GM18867 (cell line): ENCODE measurements around the gene SPIB.
"Not testable (repeated sequence)": the region's sequence is repeated elsewhere in the genome, so short reads cannot be mapped to it uniquely, and the experiment has no call there.

ENCODE experiments used
- ATAC-seq: cut with Tn5 transposase; IDR thresholded peaks from one replicate; pipeline ENCODE4 v1.9.1; 2021; ENCODE audit warnings: mild to moderate bottlenecking, moderate library complexity; ENCODE audit not compliant: unreplicated experiment

The SPIB gene

GRCh38 chr19:50435221-50435620 lies 16.5 kb downstream of the SPIB start:
- no peak for ATAC-seq

DNA sequence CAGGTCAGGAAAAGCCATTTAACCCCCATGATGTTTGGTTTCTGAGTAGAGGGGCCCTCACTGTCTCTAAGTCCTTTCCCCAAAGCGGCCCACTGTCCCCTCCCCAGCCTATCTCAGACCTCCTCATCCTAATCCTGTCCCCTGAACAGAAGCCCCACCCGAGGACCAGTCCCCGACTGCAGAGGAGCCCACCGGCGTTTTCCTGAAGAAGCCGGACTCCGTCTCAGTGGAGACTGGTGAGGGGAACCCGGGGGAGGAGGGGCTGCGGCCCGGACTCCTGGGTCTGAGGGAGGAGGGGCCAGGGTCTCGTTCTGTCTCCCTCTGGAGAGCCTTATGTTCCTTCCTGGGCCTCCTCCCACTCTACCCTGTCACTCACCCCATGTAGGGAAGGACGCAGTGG lies 16.9 kb downstream of the SPIB start:
- no peak for ATAC-seq

GRCh38 chr19:50437862-50438449 lies 19.2 kb downstream of the SPIB start:
- ATAC-seq = no peak

DNA sequence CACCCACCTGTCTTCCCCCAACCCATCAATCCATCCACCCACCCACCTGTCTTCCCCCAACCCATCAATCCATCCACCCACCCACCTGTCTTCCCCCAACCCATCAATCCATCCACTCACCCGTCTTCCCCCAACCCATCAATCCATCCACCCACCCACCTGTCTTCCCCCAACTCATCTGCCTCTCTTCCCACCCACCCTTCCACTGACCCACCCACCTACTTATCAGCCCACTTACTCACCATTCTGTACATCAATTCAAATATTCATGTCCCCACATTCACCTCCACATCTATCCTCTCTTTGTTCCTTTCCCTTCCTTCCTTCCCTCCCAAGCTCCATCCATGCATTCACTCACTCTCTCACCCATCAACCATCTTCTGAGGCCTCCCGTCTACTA lies 20.4 kb downstream of the SPIB start:
- not testable (repeated sequence) for ATAC-seq

DNA sequence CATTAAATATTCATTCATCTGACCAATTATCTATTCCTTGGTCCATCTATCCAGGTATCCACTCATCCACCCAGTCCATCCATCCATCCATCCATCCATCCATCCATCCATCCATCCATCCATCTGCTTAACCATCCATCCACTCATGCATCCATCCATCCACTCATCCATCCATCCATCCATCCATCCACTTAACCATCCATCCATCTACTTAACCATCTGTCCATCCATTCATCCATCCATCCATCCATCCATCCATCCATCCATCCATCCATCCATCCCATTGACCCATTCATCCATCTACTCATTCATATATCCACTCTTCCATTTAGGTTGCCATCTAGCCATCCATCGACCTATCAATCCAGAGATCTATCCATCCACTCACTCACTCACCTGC lies 25.3 kb downstream of the SPIB start:
- ATAC-seq = no peak

DNA sequence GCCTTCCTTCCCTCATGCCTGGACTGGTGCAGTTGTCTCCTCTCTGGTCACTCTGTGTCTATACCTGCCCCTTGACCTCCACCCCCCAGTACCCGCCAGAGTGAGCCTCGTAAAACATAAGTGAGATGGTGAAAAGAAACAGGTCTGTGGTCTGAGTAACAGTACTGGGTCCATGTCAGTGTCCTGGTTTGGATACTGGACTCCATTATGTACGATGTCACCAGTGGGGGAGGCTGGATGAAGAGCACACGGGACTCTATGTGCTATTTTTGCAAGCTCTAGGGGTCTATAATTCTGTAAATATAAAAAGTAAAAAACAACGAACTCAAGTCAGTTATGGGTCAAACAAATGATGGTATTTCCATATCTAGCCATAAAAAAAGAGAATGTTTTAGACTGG lies 28.3 kb downstream of the SPIB start:
- ATAC-seq = no peak

- ATAC-seq = no peak
Measured at GRCh38 chr19:50447750-50448149, 29.0 kb downstream of the SPIB start.

- no peak for ATAC-seq
Measured at GRCh38 chr19:50449236-50449899, 30.6 kb downstream of the SPIB start.

DNA sequence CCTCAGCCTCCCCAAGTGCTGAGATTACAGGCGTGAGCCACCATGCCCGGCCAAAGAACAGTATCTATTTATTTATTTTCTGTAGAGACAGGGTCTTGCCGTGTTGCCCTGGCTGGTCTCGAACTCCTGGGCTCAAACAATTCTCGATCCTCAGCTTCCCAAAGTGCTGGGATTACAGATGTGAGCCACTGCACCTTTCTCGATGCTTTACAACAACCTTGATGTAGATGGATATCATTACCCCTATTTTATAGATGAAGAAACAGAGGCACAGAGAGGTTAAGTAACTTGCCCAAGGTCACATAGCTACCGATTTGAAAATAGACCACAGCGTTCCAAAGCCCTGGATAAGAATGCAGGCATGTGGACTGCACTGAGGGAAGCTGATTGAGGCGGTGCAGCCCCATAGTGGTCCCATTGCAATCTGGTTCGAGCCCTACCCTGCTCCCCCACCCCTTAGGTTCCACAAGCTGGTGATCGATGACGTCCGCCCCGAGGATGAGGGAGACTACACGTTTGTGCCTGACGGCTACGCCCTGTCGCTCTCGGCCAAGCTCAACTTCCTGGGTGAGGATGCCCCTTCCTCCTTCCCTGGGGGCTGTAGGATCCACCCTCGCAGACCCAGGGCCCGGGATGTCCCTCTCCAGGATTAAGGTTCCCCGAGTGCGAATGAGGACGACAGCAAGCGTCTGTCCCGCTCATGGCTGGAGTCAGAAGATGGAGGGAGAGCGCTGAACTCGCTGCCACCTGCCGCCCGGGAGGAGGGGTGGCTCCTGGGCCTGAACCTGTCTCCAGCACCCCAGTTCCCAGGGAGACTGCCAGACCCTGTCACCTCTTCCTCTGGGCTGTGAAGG lies 31.9 kb downstream of the SPIB start:
- no peak for ATAC-seq

- ATAC-seq = no peak
Measured at GRCh38 chr19:50451223-50451534, 32.4 kb downstream of the SPIB start.

GRCh38 chr19:50453243-50453642 lies 34.5 kb downstream of the SPIB start:
- no peak for ATAC-seq

- ATAC-seq = no peak
Measured at GRCh38 chr19:50455992-50456391, 37.3 kb downstream of the SPIB start.

DNA sequence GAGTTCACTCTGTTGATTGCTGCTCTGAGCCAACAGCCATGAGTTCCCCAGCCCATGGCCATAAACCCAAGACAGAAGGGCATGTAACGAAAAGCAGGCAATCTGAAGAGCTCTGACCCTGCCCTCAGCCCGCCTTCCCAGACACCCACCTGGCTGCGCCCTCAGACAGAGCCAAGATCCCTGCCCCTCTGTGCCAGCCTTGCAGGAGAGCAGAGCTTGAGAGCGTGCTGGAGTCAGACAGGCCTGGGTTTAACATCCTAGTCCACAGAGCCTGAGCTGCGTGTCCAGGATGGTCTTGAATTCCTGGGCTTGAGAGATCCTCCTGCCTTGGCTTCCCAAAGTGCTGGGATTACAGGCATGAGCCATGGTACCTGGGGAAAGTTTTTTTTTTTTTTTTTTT lies 38.6 kb downstream of the SPIB start:
- no peak for ATAC-seq

GRCh38 chr19:50458396-50459066 lies 39.8 kb downstream of the SPIB start:
- ATAC-seq = no peak

- ATAC-seq = no peak
Measured at GRCh38 chr19:50459067-50459456, 40.3 kb downstream of the SPIB start.

DNA sequence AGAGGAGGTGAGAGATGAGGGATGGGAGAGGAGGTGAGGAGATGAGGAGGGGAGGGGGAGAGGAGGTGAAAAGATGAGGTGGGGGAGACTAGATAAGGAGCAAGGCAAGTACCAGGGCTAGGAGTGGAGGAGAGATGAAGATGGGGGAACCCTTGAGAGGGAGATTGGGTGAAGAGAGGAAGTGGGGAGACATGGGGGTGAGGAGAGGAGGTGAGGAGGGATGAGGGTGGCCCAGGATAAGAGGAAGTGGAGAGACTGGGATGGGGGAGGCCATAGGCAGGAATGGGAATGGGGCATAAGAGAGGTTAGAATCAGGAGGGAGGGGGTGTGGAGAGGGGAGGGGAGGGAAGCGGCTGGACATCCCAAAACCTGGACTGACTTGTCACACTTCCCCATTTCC lies 40.9 kb downstream of the SPIB start:
- no peak for ATAC-seq

- ATAC-seq = peak; percentile 61
Measured at GRCh38 chr19:50460161-50460765, 41.5 kb downstream of the SPIB start.

DNA sequence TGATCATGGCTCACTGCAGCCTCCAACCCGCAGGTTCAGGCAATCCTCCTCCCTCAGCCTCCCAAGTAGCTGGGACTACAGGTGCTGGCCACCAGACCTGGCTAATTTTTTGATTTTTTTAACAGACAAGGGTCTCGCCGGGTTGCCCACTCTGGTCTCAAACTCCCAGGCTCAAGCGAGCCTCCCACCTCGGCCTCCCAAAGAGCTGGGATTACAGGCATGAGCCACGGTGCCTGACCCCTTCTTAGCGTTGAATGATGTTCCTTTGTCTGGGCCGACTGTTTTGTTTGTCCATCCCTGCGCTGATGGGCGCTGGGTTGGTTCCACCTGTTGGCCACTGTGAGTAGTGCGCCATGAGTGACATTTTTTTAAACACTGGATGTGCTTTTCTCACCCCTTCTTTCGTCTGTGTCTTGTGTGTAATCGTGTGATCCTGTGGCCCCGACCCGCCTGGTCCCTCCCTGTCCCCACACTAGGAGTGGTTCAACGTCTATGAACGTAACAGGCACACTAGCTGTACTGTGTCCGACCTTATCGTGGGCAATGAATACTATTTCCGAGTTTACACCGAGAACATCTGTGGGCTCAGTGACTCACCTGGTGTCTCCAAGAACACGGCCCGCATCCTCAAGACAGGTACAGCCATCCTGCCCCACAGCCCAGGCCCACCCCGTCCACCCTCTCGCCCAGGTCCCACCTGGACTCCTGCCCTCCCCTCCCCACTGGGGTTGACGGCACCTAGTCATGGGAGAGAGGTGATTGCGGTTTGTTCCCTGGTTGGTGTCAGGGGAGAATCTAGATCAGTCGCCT lies 42.5 kb downstream of the SPIB start:
- no peak for ATAC-seq

- no peak for ATAC-seq
Measured at GRCh38 chr19:50462970-50463369, 44.2 kb downstream of the SPIB start.

DNA sequence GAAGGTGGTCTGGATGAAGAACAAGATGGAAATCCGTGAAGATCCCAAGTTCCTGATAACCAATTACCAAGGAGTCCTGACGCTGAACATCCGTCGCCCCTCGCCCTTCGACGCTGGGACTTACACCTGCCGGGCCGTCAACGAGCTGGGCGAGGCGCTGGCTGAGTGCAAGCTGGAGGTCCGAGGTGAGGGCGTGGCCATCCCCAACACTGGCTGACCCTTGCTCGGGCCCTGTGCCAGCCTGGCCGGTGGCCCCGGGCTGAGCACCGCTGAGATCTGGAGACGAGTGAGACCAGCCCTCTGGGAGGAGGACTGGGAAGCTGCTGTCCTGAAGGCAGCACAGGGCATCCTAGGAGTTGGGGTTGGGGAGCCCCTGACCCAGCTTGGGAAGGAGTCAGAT lies 45.6 kb downstream of the SPIB start:
- ATAC-seq = no peak
